ENCODE results near the gene ERC2.

The ERC2 gene

DNA sequence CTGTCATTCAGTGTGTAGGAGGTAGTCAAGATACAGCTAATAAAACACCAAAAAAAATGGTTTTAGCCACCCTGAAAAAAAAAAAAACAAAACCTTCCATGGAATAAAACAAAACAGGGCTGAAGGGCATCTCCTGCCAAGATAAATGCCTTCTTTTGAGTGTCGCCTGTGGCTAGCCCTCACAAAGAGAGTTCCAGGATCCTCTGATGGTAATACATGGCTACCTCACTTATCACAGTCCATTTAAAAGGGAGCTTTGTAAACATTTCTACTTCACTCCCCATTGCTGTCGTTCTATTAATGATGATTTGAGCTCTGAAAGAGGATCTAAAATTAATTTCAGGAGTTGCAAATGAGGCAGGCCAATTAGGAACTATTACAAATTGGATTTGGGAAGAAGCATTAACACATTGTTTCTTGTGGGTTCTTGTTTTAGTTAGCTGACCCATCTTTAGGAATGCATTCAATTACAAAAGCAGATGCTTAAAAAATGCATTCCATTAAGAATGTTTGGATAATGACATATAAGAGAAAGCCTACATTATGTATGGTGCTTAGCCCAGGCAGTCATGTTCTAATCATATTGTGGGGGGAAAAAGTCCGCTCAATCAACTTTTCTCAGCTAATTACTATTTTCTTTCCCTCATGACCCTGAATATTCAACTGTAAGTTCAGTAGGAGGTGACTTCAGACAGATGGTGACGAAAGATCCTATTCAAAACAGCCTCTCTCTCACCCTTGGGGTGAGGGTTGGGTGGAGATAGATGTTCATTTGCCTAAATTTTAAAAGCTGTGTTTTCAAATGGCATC lies 726.0 kb downstream of the ERC2 start:
- Histone ChIP-seq H3K9ac (ENCODE audit: low read length) (no peak overlapping the region), H3K27ac (ENCODE audit: low read depth, low read length) (no peak overlapping the region), H3K27me3 (ENCODE audit: control insufficient read depth, insufficient read depth, low read length) (no peaks in the 10 kb centered on the region)

DNA sequence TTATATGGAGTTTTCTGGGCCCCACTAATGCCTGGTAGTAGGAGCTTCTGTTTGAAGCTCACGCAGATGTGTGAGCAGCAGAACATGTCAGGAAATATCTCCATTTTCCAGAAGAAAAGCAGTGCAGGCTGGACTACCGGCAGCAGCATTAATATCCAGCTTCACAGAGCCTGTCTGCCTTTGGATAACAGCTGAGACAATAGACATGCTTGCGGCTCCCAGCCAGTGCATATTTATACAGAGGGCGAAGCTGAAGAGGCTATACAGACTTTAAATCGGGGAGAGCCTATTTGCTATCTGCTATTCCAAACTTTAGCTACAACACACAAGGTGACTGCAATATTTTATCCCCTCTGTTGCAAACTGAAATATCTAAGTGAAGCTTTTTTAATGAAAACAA lies 731.1 kb downstream of the ERC2 start:
- H3K36me3 ChIP-seq (ENCODE audit: control insufficient read depth, insufficient read depth, low read length), result no peaks in the 10 kb centered on the region
- H3K27ac ChIP-seq (ENCODE audit: low read depth, low read length), result no peak overlapping the region
- H3K4me3 ChIP-seq (ENCODE audit: low read length), result no peak overlapping the region
- H3K27me3 ChIP-seq (ENCODE audit: control insufficient read depth, insufficient read depth, low read length), result no peaks in the 10 kb centered on the region
- no peaks in the 10 kb centered on the region for H3K4me1 ChIP-seq (ENCODE audit: control insufficient read depth, insufficient read depth, low read length)
- no peak overlapping the region for H3K9ac ChIP-seq (ENCODE audit: low read length)

More for the DNA sequence above, 726.0 kb downstream of the ERC2 start:
- no peaks in the 10 kb centered on the region for H3K36me3 ChIP-seq (ENCODE audit: control insufficient read depth, insufficient read depth, low read length)
- no peak overlapping the region for H3K4me3 ChIP-seq (ENCODE audit: low read length)
- no peaks in the 10 kb centered on the region for H3K4me1 ChIP-seq (ENCODE audit: control insufficient read depth, insufficient read depth, low read length)

DNA sequence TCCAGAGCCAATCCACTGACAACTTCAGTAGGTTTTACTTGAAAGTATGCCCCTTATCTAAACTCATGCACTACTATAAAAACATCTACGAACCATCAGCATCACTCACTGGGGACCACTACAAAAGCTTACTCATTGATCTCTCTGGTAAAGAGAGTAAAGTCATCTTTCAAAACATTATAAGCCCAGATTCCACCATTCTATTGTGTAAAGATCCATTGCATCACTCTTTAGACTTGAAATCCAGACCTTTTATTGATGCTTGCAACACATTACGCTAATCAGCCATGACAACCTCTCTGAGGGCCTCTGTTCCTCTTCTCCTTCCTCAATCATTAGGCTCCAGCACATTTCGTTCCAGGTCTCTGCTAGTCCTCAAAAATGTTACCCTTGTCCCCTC lies 732.3 kb downstream of the ERC2 start:
- no peaks in the 10 kb centered on the region for H3K4me1 ChIP-seq (ENCODE audit: control insufficient read depth, insufficient read depth, low read length)
- H3K27ac ChIP-seq (ENCODE audit: low read depth, low read length), result no peak overlapping the region
- H3K4me3 ChIP-seq (ENCODE audit: low read length), result no peak overlapping the region
- no peaks in the 10 kb centered on the region for H3K36me3 ChIP-seq (ENCODE audit: control insufficient read depth, insufficient read depth, low read length)
- no peak overlapping the region for H3K9ac ChIP-seq (ENCODE audit: low read length)
- H3K27me3 ChIP-seq (ENCODE audit: control insufficient read depth, insufficient read depth, low read length), result no peaks in the 10 kb centered on the region

DNA sequence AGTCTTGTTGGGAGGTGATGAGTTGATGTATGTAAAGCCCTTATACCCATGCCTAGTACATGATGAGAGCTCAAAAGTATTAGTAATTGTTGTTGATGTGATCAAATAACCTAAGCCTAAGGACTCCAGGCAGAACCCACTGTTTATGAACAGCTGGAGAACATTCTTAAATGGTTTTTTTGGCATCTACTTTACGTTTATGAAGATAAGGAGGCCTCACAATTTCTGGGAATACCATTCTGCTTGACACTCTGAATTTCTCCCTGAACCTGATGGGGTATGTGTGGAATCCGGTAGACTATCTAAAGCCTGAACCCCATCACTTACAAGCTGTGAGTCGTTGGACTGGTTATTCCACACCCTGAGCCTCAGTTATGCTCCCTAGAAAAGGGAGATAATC lies 736.5 kb downstream of the ERC2 start:
- Histone ChIP-seq H3K4me3 (ENCODE audit: low read length) (no peak overlapping the region), H3K36me3 (ENCODE audit: control insufficient read depth, insufficient read depth, low read length) (no peaks in the 10 kb centered on the region), H3K4me1 (ENCODE audit: control insufficient read depth, insufficient read depth, low read length) (no peaks in the 10 kb centered on the region), H3K27ac (ENCODE audit: low read depth, low read length) (no peak overlapping the region), H3K9ac (ENCODE audit: low read length) (no peak overlapping the region), H3K27me3 (ENCODE audit: control insufficient read depth, insufficient read depth, low read length) (peaks cover 2% of the 10 kb centered on the region)

DNA sequence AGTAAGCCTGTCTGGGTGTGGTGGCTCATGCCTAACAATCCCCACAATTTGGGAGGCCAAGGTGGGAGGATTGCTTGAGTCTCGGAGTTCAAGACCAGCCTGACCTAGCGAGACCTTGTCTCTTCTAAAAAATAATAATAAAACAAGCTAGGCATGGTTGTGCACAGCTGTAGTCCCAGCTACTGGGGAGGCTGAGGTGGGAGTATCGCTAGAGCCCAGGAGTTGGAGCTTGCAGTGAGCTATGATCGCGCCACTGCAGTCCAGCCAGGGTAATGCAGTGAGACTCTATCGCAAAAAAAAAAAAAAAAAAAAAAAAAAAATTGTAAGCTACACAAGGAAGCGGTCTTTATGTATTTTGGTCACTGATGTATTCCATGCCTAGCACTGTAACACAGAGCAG lies 738.7 kb downstream of the ERC2 start:
- no peak overlapping the region for H3K9ac ChIP-seq (ENCODE audit: low read length)

DNA sequence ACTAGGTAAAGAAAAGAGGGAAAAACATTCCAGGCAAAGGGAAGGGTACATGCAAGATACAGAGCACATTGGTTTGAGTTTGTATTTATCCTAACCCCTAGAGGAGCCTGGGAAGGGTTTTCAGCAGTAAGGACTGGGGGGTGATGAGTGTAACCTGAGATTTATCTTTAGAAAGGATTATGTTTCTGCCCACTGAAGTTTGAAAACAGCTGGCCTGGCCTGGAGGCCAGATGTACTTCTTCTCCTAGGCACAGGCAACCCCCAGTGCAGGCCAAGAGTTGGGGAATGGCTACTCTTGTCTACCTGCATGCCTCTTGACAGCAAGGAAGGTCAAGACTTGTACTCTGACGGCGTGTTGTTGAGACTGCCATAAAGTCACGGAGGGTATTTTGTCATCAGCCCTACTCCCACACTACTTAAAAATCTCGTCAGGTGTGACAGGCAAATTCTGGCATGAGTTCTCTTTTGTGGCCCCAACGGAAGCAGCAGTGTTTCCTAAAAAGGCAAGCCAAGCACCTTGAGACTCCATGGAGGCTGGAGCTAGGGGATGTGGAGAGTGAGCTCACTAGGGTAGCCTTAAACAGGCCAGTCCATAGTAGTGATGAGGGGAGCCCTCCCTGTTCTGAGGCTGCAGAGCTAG lies 739.7 kb downstream of the ERC2 start:
- Histone ChIP-seq H3K36me3 (ENCODE audit: control insufficient read depth, insufficient read depth, low read length) (no peaks in the 10 kb centered on the region), H3K9ac (ENCODE audit: low read length) (no peak overlapping the region)

More for the DNA sequence above, 738.7 kb downstream of the ERC2 start:
- H3K27me3 ChIP-seq (ENCODE audit: control insufficient read depth, insufficient read depth, low read length), result peaks cover 2% of the 10 kb centered on the region
- no peak overlapping the region for H3K27ac ChIP-seq (ENCODE audit: low read depth, low read length)
- H3K4me3 ChIP-seq (ENCODE audit: low read length), result no peak overlapping the region
- H3K4me1 ChIP-seq (ENCODE audit: control insufficient read depth, insufficient read depth, low read length), result no peaks in the 10 kb centered on the region
- H3K36me3 ChIP-seq (ENCODE audit: control insufficient read depth, insufficient read depth, low read length), result no peaks in the 10 kb centered on the region

DNA sequence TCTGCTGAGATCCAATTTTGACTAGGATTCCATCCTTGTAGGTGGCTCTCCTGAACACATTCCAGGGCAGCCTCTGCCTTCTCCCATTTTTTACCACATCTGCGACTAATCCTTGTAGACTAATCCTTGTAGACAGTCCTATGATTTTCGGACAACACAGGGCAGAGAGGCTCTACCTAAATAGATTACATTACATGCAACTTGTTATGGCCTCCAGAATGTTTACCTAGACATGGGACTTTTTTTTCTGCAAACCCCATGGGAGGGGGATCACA lies 741.8 kb downstream of the ERC2 start:
- H3K27me3 ChIP-seq (ENCODE audit: control insufficient read depth, insufficient read depth, low read length), result peaks cover 2% of the 10 kb centered on the region

More for the DNA sequence above, 739.7 kb downstream of the ERC2 start:
- Histone ChIP-seq H3K27me3 (ENCODE audit: control insufficient read depth, insufficient read depth, low read length) (peaks cover 2% of the 10 kb centered on the region), H3K4me3 (ENCODE audit: low read length) (no peak overlapping the region), H3K27ac (ENCODE audit: low read depth, low read length) (no peak overlapping the region), H3K4me1 (ENCODE audit: control insufficient read depth, insufficient read depth, low read length) (no peaks in the 10 kb centered on the region)

DNA sequence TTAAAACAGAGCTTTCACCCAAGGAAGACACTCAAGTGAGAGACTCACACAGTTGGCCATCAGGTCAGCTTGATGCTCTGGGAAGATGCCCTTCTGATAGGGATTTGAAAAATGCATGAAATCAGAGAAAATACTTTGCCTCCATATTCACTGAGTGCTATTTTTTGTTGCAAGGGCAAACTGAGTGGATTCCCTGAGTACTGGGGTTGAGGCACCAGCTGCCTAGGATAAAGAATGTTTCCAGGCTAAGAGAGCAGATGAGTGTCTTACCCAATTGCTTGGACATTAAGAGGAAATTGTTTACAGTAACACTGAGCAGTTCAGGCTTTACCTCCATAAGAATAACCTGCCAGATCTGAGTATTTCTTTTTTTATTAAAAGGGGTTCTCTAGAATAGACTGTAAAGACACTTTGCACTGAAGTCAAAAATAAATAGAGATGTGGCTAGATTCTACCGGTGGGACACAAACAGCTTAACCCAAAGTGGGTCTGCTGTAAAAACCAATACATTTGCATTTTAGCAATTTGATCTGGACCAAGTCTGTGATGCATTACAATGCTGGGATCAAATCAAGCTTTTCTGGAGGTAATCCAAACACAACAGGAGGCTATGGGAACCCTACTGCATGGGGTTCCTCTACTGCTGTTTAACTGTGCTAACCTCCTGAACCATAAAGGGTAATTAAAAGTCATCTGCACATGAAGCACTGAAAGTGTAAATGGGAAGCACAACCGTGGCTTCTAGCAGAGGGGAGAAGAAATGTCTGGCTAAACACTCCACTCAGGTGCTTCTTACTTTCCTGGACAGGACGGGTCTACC lies 742.4 kb downstream of the ERC2 start:
- Histone ChIP-seq H3K9ac (ENCODE audit: low read length) (no peak overlapping the region), H3K36me3 (ENCODE audit: control insufficient read depth, insufficient read depth, low read length) (no peaks in the 10 kb centered on the region), H3K27ac (ENCODE audit: low read depth, low read length) (no peak overlapping the region), H3K27me3 (ENCODE audit: control insufficient read depth, insufficient read depth, low read length) (peaks cover 2% of the 10 kb centered on the region), H3K4me3 (ENCODE audit: low read length) (no peak overlapping the region), H3K4me1 (ENCODE audit: control insufficient read depth, insufficient read depth, low read length) (no peaks in the 10 kb centered on the region)

More for the DNA sequence above, 741.8 kb downstream of the ERC2 start:
- no peak overlapping the region for H3K9ac ChIP-seq (ENCODE audit: low read length)
- no peak overlapping the region for H3K4me3 ChIP-seq (ENCODE audit: low read length)
- H3K27ac ChIP-seq (ENCODE audit: low read depth, low read length), result no peak overlapping the region
- no peaks in the 10 kb centered on the region for H3K36me3 ChIP-seq (ENCODE audit: control insufficient read depth, insufficient read depth, low read length)
- no peaks in the 10 kb centered on the region for H3K4me1 ChIP-seq (ENCODE audit: control insufficient read depth, insufficient read depth, low read length)

DNA sequence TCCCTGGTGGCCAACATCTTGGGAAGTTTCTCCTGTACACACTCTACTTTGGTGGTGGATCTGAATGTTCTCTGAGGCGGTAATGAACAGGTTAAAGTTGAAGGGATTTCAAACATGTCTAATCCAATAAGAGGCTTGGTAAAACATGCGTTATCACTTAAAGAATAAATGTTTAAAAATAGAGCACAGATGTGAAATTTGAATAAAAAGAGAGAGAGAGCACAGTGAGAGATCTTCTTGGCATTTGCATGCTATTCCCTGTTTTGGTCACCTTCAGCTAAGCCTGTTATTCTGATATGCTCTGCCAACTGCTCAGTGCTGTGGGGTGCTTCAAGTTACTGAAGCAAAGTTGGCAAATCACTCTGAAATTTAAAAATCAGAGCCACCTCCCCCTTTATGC lies 743.4 kb downstream of the ERC2 start:
- H3K36me3 ChIP-seq (ENCODE audit: control insufficient read depth, insufficient read depth, low read length), result no peaks in the 10 kb centered on the region
- H3K9ac ChIP-seq (ENCODE audit: low read length), result no peak overlapping the region
- H3K27ac ChIP-seq (ENCODE audit: low read depth, low read length), result no peak overlapping the region
- no peaks in the 10 kb centered on the region for H3K27me3 ChIP-seq (ENCODE audit: control insufficient read depth, insufficient read depth, low read length)
- no peak overlapping the region for H3K4me3 ChIP-seq (ENCODE audit: low read length)
- H3K4me1 ChIP-seq (ENCODE audit: control insufficient read depth, insufficient read depth, low read length), result no peaks in the 10 kb centered on the region

DNA sequence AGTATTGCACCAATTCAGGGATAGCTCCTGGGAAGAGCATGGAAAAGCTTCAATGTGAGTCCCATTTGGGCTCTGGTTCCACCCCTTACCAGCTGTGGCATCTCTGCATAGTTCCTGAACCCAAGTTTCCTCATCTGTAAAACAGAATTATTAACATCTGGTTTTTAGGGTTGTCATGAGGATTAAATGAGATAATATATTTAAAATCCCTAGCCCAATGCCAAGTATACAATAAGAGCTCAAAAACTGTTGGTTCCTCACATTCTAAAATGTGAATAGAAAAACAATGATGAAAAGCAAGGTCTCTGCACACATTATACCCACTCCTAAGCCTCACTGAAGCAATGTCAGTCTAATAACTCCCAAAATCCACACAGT lies 743.9 kb downstream of the ERC2 start:
- Histone ChIP-seq H3K27me3 (ENCODE audit: control insufficient read depth, insufficient read depth, low read length) (no peaks in the 10 kb centered on the region), H3K4me1 (ENCODE audit: control insufficient read depth, insufficient read depth, low read length) (no peaks in the 10 kb centered on the region), H3K36me3 (ENCODE audit: control insufficient read depth, insufficient read depth, low read length) (no peaks in the 10 kb centered on the region), H3K27ac (ENCODE audit: low read depth, low read length) (no peak overlapping the region), H3K9ac (ENCODE audit: low read length) (no peak overlapping the region), H3K4me3 (ENCODE audit: low read length) (no peak overlapping the region)

DNA sequence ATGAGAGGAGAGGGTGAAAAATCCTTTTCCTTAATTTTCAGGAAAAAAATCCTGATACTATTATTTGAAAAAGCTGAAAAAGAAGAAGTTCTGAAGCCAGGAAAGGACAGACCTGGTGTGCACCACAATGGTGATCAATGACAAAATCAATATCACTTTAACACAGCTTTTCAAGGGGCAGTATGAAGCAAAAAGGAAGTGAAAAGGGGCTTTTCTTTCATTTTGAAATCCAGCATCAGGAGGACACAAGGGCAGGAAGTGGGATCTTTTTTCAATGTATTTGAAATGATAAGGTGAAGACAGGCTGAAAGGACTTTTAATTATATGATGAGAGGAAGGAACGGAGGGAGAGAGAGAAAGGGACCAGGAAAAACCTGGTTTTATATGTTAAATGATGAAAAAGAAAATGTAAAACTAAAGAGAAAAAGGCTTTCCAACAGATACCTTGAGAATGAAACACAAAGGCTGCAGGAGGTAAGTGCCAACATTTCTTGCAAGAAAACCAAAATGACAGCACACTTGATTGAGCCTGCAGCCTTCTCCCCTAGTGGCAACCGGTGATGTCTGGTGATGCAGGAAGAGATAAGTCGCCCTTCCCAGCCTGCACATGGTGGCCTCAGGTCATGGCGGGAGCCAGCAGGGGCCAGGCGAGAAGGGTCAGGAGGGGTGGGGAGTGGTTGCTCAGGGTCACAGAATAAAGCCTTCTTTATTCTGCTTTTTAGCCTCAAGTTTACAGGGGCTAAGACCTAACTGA lies 744.4 kb downstream of the ERC2 start:
- no peak overlapping the region for H3K27ac ChIP-seq (ENCODE audit: low read depth, low read length)
- H3K27me3 ChIP-seq (ENCODE audit: control insufficient read depth, insufficient read depth, low read length), result no peaks in the 10 kb centered on the region
- no peak overlapping the region for H3K9ac ChIP-seq (ENCODE audit: low read length)
- no peaks in the 10 kb centered on the region for H3K36me3 ChIP-seq (ENCODE audit: control insufficient read depth, insufficient read depth, low read length)
- no peaks in the 10 kb centered on the region for H3K4me1 ChIP-seq (ENCODE audit: control insufficient read depth, insufficient read depth, low read length)
- H3K4me3 ChIP-seq (ENCODE audit: low read length), result no peak overlapping the region
